HEK293 (cell line): Measurements from ENCODE around the gene GPR161.

Experiments
- PRDM2 ChIP-seq: fragments of 450-650 bp; formaldehyde crosslinking; IDR thresholded peaks from 2 replicates; pipeline ENCODE4 v1.5.1; 2016; ENCODE audit warnings: missing biosample characterization, missing genetic modification characterization, borderline replicate concordance
- SCRT1 ChIP-seq: fragments of 450-650 bp; formaldehyde crosslinking; IDR thresholded peaks from 2 replicates; pipeline ENCODE4 v1.5.1; 2016; ENCODE audit warnings: missing biosample characterization, missing genetic modification characterization, borderline replicate concordance
- TCF7L2 ChIP-seq: IDR thresholded peaks from 2 replicates; pipeline ENCODE4 v1.6.1; 2011; ENCODE audit warnings: low read depth, mild to moderate bottlenecking, inconsistent platforms, low read length, moderate library complexity, borderline replicate concordance
- ZBTB17 ChIP-seq: fragments of 450-650 bp; formaldehyde crosslinking; IDR thresholded peaks from 2 replicates; pipeline ENCODE4 v1.5.1; 2016; ENCODE audit warnings: missing biosample characterization, missing genetic modification characterization
- ZNF223 ChIP-seq: fragments of 450-650 bp; formaldehyde crosslinking; IDR thresholded peaks from 2 replicates; pipeline ENCODE4 v1.5.1; 2016; ENCODE audit warnings: missing biosample characterization, missing genetic modification characterization
- ZNF24 ChIP-seq: fragments of 450-650 bp; formaldehyde crosslinking; IDR thresholded peaks from 2 replicates; pipeline ENCODE4 v1.5.1; 2016; ENCODE audit warnings: missing biosample characterization, missing genetic modification characterization
- ZNF302 ChIP-seq: fragments of 450-650 bp; formaldehyde crosslinking; IDR thresholded peaks from 2 replicates; pipeline ENCODE4 v1.5.1; 2016; ENCODE audit warnings: missing biosample characterization, missing genetic modification characterization, low read depth
- ZNF571 ChIP-seq: fragments of 450-650 bp; formaldehyde crosslinking; IDR thresholded peaks from 2 replicates; pipeline ENCODE4 v1.5.0; 2017; ENCODE audit warnings: missing biosample characterization, missing genetic modification characterization
- ZNF670 ChIP-seq: fragments of 450-650 bp; formaldehyde crosslinking; IDR thresholded peaks from 2 replicates; pipeline ENCODE4 v1.5.1; 2016; ENCODE audit warnings: missing biosample characterization, missing genetic modification characterization, low read depth
- TF ChIP-seq, protein P1 (sequence below): fragments of 450-650 bp; formaldehyde crosslinking; IDR thresholded peaks from 2 replicates; pipeline ENCODE4 v1.5.1; 2016; ENCODE audit warnings: missing biosample characterization, missing genetic modification characterization
- TF ChIP-seq, protein P2 (sequence below): fragments of 450-650 bp; formaldehyde crosslinking; IDR thresholded peaks from 2 replicates; pipeline ENCODE4 v1.5.1; 2016; ENCODE audit warnings: missing biosample characterization, missing genetic modification characterization
- TF ChIP-seq, protein P3 (sequence below): fragments of 450-650 bp; formaldehyde crosslinking; IDR thresholded peaks from 2 replicates; pipeline ENCODE4 v1.5.1; 2017; ENCODE audit warnings: missing biosample characterization, missing genetic modification characterization

GRCh38 chr1:168050307-168050706 is 86.4 kb downstream of the GPR161 start:
- no peak for TF ChIP-seq ZNF223
- TF ChIP-seq, protein P1, sequence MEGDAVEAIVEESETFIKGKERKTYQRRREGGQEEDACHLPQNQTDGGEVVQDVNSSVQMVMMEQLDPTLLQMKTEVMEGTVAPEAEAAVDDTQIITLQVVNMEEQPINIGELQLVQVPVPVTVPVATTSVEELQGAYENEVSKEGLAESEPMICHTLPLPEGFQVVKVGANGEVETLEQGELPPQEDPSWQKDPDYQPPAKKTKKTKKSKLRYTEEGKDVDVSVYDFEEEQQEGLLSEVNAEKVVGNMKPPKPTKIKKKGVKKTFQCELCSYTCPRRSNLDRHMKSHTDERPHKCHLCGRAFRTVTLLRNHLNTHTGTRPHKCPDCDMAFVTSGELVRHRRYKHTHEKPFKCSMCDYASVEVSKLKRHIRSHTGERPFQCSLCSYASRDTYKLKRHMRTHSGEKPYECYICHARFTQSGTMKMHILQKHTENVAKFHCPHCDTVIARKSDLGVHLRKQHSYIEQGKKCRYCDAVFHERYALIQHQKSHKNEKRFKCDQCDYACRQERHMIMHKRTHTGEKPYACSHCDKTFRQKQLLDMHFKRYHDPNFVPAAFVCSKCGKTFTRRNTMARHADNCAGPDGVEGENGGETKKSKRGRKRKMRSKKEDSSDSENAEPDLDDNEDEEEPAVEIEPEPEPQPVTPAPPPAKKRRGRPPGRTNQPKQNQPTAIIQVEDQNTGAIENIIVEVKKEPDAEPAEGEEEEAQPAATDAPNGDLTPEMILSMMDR (tag by site-specific recombination) = no peak
- no peak for TF ChIP-seq ZNF24 (tag by site-specific recombination)
- TF ChIP-seq ZNF670 = no peak
- TF ChIP-seq, protein P2, sequence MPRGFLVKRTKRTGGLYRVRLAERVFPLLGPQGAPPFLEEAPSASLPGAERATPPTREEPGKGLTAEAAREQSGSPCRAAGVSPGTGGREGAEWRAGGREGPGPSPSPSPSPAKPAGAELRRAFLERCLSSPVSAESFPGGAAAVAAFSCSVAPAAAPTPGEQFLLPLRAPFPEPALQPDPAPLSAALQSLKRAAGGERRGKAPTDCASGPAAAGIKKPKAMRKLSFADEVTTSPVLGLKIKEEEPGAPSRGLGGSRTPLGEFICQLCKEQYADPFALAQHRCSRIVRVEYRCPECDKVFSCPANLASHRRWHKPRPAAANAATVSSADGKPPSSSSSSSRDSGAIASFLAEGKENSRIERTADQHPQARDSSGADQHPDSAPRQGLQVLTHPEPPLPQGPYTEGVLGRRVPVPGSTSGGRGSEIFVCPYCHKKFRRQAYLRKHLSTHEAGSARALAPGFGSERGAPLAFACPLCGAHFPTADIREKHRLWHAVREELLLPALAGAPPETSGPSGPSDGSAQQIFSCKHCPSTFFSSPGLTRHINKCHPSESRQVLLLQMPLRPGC (tag by site-specific recombination) = no peak
- no peak for TF ChIP-seq TCF7L2
- no peak for TF ChIP-seq ZNF571
- no peak for TF ChIP-seq PRDM2
- TF ChIP-seq ZBTB17 (tag by site-specific recombination) = no peak
- TF ChIP-seq ZNF302 (tag by site-specific recombination) = no peak
- TF ChIP-seq, protein P3, sequence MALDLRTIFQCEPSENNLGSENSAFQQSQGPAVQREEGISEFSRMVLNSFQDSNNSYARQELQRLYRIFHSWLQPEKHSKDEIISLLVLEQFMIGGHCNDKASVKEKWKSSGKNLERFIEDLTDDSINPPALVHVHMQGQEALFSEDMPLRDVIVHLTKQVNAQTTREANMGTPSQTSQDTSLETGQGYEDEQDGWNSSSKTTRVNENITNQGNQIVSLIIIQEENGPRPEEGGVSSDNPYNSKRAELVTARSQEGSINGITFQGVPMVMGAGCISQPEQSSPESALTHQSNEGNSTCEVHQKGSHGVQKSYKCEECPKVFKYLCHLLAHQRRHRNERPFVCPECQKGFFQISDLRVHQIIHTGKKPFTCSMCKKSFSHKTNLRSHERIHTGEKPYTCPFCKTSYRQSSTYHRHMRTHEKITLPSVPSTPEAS (tag by site-specific recombination) = no peak
- TF ChIP-seq SCRT1 = no peak
